Kidney glomerular epithelial cell (primary cell): Measurements from ENCODE around the gene KLHL30.
"Not testable (repeated sequence)": the region's sequence is repeated elsewhere in the genome, so short reads cannot be mapped to it uniquely, and the experiment has no call there.

ENCODE experiments used
- DNase-seq: peaks from one replicate; lab custom pipeline; 2025; lab: John Stamatoyannopoulos, UW

KLHL30 gene

GRCh38 chr2:238163481-238164198 lies 25.2 kb downstream of the KLHL30 start:
- DNase-seq = no peak

DNA sequence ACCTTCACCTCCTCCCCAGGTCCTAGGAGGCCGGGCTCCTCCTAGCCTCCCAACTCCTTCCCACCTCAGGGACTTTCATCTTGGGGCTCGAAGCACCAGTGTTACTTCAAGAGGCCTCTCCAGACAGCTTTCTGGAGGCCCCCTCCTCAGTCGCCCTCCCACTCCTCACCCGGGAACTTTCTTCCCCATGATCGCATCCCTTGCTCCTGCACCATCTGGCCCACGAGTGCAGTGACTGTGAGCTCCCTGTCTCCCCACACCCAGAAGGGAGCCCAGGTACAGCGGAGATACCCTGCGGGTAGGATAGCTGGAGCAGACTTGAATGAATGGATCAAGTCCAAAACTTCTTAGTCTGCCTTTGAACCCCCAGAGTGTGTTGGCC lies 26.4 kb downstream of the KLHL30 start:
- no peak for DNase-seq

GRCh38 chr2:238165288-238165921 lies 26.9 kb downstream of the KLHL30 start:
- DNase-seq = no peak

DNA sequence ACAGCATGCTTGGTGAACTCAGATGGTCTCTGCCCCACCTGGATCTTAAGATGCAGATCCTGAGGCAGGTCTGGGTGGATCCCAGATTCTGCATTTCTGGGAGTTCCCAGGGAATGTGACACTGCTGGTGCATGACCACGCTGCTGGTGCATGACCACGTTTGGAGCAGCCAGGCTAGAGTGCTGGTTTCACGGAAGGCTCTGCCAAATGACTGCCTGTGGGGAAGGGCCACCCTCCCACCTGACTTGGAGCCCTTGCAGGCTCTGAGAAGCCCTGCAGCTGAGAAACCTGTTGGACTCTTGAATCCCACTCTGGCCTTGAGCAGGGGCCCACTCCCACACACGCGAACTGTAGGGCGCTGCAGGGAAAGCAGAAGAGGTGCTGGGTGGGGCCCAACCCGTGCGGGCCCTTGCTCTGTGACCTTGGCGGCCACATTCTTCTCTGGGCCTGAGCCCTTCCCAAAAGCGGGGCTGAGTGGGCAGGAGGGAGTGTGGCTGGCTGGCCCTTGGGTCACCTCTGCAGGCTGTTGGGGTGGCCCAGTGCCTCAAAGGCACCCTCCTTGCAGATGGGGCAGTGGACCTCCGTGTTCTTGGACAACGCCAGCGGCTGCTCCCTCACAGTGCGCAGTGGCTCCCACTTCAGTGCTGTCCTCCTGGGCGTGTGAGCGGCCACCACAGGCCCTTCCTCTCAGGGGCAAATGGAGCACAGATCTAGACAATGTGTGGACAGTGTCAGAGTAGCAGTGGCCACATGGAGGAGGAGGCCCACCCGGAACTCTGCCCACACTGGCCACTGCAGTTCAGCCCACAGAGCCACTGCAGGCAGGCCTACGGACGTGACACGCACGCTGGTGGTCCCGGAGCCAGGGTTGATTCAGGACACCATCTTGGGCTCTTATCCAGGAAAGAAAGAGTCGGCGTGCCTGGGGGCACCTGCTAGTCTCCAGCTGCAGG lies 28.2 kb downstream of the KLHL30 start:
- peak; percentile 16 for DNase-seq

- no peak for DNase-seq
Measured at GRCh38 chr2:238167344-238167715, 28.9 kb downstream of the KLHL30 start.

DNA sequence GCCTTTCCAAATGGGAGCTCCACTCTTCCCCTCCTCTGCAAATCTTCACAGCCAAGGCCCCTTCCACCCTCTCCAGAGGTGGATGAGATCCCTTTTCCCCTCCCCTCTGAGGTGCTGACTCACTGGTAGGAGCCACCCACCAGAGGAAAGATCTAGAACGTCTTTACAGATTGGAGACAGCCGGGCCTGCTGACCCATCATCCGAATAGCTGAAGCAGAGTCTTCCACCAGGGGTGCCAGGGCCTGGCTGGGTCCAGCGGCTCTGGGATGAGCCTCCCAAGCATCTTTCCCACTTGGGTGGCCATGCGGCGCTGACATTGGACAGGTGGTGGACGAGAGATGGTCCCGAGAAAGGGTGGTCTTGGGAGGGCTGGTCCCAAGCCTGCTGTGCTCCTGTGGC lies 29.3 kb downstream of the KLHL30 start:
- DNase-seq = no peak

GRCh38 chr2:238168196-238169047 lies 30.0 kb downstream of the KLHL30 start:
- DNase-seq = no peak

GRCh38 chr2:238169048-238169707 lies 30.7 kb downstream of the KLHL30 start:
- peak; percentile 93 for DNase-seq

GRCh38 chr2:238169708-238170251 lies 31.3 kb downstream of the KLHL30 start:
- DNase-seq = peak; percentile 96

GRCh38 chr2:238170386-238171071 lies 32.1 kb downstream of the KLHL30 start:
- no peak for DNase-seq

DNA sequence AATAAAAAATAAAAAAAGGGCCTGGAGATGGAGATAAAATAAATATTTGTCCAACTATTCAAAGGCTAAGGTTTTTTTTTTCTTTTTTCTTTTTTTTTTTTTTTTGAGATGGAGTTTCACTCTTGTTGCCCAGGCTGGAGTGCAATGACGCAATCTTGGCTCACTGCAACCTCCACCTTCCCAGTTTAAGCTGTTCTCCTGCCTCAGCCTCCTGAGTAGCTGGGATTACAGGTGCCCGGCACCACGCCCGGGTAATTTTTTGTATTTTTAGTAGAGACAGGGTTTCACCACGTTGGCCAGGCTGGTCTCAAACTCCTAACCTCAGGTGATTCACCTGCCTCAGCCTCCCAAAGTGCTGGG lies 32.6 kb downstream of the KLHL30 start:
- not testable (repeated sequence) for DNase-seq

GRCh38 chr2:238171575-238172187 lies 33.2 kb downstream of the KLHL30 start:
- no peak for DNase-seq

DNA sequence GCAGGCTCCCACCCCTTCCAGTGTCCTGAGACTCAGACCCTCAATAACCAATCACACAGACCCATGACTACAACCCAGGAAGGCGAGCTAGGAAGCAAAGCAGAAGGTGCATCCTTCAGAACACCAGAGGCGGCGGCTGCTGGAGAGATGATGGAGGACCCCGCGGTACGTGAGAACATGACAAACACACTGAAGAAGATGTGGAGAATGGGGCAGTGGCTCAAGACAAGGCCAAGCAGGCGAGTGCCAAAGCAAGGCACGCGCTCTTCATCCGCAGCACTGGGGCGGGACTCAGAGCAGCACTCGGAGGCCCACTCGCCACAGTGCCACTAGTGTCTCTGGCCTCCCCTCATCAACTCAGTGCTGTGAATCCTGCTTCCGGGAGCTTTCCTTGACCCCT lies 34.0 kb downstream of the KLHL30 start:
- DNase-seq = no peak

- DNase-seq = no peak
Measured at GRCh38 chr2:238173692-238174091, 35.2 kb downstream of the KLHL30 start.

DNA sequence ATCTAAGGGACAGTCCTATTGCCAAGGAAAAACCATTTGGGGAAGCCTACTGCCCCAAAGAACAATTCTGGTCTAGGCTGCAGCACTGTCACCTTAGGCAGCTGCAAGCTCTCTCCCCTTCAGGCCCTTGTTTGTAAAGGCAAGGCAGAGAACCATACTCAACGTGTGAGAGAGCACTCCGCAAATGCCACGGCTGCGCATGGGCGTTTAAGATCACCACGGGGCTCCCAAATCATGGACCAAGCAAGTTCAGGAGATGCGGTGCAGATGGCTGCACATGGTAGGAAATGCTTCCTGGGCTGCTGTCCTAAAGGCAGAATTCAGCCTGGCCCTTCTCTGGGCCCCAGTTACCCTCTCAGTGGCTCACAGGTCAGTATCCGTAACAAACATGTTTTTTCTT lies 35.8 kb downstream of the KLHL30 start:
- no peak for DNase-seq

DNA sequence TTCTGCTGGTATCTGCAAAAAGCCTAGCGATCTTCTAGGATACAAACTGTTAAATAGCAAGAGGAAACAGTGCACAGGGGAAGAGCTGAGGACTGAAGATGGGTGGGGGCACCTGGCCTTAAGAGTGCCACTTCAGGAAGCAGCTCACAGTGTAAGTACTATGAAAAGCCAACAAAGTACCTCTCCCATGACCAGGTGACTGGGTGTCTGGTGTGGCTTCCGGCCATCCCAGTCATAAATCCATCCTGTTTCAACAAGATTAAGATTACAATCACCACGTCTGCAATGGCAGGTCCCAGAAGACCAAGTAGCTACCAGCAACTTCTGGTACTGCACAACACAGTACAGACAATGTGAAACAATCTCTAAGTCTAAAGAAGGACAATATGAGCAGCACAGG lies 36.2 kb downstream of the KLHL30 start:
- DNase-seq = no peak

- DNase-seq = no peak
Measured at GRCh38 chr2:238176613-238177012, 38.1 kb downstream of the KLHL30 start.

DNA sequence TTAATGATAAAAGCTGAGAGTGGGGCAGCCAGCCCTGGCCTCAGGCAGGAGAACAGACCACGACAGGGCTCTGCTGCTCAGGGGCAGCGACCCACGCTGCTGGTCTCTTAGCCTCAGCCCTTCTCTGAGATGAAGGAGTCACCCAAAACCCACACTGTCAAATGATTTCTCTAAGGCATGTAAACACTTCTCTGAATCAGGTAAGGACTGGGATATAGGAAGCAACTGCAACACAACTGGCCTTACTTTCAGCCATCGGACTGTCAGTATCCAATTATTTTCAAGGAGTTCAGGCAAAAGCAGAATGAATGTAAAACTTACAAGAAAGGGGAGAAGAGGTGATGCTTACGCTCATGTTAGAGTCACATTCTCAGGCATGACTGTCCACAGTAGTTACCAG lies 42.1 kb downstream of the KLHL30 start:
- DNase-seq = no peak

DNA sequence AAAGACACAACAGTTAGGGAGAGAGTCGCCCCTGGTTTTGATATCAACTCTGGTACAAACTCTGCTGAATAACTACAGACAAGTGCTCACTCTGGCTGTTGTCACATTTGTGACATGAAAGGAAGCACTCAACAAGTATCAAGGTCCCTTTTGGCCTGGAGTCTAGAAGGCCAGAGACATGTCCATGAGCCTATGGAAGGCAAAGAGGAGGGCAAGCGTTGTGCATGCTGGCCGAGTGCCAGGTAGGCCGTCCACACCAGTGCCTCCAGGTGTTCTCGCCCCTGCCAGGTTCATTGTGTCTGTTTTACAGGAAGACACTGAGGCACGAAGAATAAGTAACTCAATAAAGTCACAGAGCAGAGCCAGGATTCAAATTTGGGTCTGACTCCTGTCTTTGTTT lies 43.9 kb downstream of the KLHL30 start:
- DNase-seq = no peak

DNA sequence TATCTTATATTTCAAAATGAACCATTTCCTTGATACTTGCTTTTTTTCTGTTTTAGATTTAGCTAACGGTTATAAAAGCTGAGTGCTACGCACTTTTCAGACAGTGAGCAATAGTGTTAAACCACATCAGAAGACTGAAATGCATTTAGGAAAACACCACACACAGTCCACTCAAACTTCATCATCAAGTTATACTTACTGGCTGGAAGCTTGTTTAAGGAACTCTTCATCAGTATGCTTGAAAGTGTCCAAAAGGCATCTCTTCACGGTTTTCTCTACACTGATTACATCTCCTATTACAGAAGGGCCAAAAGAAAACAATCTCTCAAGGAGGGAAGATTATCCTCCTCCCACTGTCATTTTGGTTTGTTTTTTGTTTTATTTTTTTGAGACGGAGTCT lies 45.4 kb downstream of the KLHL30 start:
- no peak for DNase-seq
